Osteocyte (in vitro differentiated cells): Measurements from ENCODE around the gene DCAF15. TPM values are rescaled to one million over a fixed set of nuclear protein-coding genes. Genes with fewer than 3 reads are reported as not detected.
A peak's percentile ranks its signal among the peaks of the same experiment; 100 is the strongest.

Experiments used
- DNase-seq: peaks from one replicate; pipeline ENCODE4 v3.0.0; 2021; ENCODE audit warnings: mixed read lengths; ENCODE audit not compliant: unreplicated experiment; ENCODE audit errors: extremely low spot score
- H3K27ac Mint-ChIP-seq: one replicate; pipeline ENCODE4 v1.8.0; 2021; ENCODE audit warnings: mild to moderate bottlenecking, mixed read lengths; ENCODE audit not compliant: unreplicated experiment
- H3K27me3 Mint-ChIP-seq: one replicate; pipeline ENCODE4 v1.8.0; 2021; ENCODE audit warnings: mixed read lengths; ENCODE audit not compliant: unreplicated experiment
- H3K36me3 Mint-ChIP-seq: one replicate; pipeline ENCODE4 v1.8.0; 2021; ENCODE audit warnings: mixed read lengths; ENCODE audit not compliant: unreplicated experiment
- H3K4me1 Mint-ChIP-seq: one replicate; pipeline ENCODE4 v1.8.0; 2021; ENCODE audit warnings: mixed read lengths; ENCODE audit not compliant: unreplicated experiment
- H3K4me3 Mint-ChIP-seq: one replicate; pipeline ENCODE4 v1.8.0; 2021; ENCODE audit warnings: mild to moderate bottlenecking, moderate library complexity, mixed read lengths; ENCODE audit not compliant: unreplicated experiment
- H3K9me3 Mint-ChIP-seq: one replicate; pipeline ENCODE4 v1.8.0; 2021; ENCODE audit warnings: mixed read lengths; ENCODE audit not compliant: unreplicated experiment
- CTCF ChIP-seq: fragments of 200-600 bp; sonication (generic); IDR thresholded peaks from 2 replicates; pipeline ENCODE4 v1.5.0; 2021; ENCODE audit warnings: antibody characterized with exemption, mild to moderate bottlenecking, moderate library complexity
- total RNA-seq: library from RNA; stranded (reverse); gene quantifications from 2 replicates; pipeline ENCODE4 v1.2.1, GENCODE V29; 2021

The DCAF15 gene
- total RNA-seq, 1 donor from 2014 or later, result 29.3 TPM

DNA sequence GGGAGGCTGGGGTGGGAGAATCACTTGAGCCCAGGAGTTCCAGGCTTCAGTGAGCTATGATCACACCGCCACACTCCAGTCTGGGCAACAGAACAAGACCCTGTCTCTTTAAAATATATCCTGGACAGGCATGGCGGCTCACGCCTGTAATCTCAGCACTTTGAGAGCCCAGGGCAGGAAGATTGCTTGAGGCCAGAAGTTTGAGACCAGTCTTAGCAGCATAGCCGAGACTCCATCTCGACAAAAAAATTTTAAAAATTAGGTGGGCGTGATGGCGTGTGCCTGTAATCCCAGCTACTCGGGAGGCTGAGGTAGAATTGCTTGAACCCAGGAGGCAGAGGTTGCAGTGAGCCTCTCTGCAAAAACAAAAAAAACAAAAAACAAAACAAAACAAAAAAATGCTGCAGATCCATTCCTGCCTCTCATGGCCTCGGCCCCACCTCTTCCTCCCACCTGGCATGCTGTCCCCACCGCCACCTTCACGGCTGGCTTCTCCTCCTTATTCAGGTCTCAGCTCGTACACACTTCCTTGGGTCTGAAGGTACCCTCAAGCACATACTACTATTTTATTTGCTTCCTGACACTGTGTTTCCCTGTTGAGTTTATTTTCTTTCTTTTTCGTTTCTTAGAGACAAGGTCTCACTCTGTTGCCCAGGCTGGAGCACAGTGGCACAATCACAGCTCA is 48.5 kb downstream of the DCAF15 start:
- peaks cover 14% of the 10 kb centered on the region for H3K4me1 Mint-ChIP-seq
- H3K4me3 Mint-ChIP-seq, result no peak overlapping the region
- no peak for TF ChIP-seq CTCF
- no peak for DNase-seq
- H3K27ac Mint-ChIP-seq, result no peak overlapping the region
- H3K36me3 Mint-ChIP-seq, result no peaks in the 10 kb centered on the region
- no peaks in the 10 kb centered on the region for H3K9me3 Mint-ChIP-seq
- no peaks in the 10 kb centered on the region for H3K27me3 Mint-ChIP-seq

DNA sequence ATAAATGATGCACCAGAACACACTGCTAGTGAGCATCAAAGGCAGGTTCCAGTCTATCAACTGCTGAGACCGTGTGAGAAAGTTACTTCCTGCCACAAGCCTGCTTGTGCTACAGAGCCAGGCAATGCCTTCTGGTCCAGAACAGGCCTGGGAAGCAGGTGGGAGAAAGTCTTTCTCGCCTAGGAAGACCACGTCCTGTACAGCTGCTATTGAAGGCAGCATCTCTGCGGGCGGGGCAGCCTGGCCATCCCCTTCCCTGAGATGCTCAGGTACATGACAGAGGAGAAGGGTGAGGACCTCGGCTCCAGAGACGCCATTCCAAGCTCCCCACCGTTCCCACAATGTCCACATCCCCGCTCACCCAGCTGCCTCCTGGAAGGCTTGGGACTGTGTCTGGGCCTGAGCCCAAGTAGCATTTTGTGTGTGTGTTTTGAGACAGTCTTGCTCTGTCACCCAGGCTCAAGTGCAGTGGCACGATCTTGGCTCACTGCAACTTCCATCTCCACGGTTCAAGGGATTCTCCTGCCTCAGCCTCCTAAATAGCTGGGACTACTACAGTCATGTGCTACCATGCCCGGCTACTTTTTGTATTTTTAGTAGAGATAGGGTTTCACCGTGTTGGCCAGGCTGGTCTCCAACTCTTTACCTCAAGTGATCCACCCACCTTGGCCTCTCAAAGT is 50.4 kb downstream of the DCAF15 start:
- Mint-ChIP-seq H3K4me1 (peaks cover 18% of the 10 kb centered on the region), H3K4me3 (no peak overlapping the region), H3K27ac (peak overlapping the region; percentile 84), H3K9me3 (no peaks in the 10 kb centered on the region), H3K36me3 (no peaks in the 10 kb centered on the region), H3K27me3 (no peaks in the 10 kb centered on the region)
- no peak for DNase-seq
- no peak for TF ChIP-seq CTCF

DNA sequence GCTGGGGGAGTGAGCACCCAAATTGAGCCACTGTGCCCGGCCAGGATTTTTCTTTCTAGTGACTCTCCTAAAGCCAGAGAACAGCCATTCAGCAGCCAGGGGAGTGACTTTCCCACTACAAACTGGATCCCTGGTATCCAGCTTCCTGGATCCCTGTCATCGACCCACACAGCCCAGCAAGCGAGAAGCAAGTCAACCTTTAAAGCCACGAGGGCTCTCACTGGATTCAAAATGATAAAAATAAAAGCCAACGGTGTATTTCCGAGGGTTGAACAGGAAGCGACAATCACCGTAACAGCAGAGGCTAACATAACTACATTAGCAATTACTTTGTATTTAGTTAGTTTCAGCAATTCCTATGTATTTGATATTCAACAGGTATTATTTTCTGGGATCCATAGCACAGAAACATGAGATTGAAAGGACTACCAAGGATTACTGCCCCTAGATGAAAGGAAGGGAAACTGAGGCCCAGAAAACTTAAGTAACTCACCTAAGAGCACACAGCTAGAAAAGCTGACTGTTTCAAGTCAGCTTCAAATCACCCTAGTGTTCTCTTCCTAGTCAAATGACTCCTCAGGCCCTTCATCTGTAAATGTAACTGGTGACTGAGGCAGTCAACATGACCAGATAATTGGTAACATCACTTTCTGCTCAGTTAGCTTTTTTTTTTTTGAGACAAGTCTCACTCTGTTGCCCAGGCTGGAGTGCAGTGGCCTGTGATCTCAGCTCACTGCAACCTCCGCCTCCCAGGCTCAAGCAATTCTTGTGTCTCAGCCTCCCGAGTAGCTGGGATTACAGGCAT is 51.1 kb downstream of the DCAF15 start:
- no peak overlapping the region for H3K4me3 Mint-ChIP-seq
- no peak for TF ChIP-seq CTCF
- H3K27ac Mint-ChIP-seq, result peak overlapping the region; percentile 84
- H3K36me3 Mint-ChIP-seq, result no peaks in the 10 kb centered on the region
- H3K4me1 Mint-ChIP-seq, result peaks cover 18% of the 10 kb centered on the region
- H3K9me3 Mint-ChIP-seq, result no peaks in the 10 kb centered on the region
- H3K27me3 Mint-ChIP-seq, result no peaks in the 10 kb centered on the region
- DNase-seq, result no peak

DNA sequence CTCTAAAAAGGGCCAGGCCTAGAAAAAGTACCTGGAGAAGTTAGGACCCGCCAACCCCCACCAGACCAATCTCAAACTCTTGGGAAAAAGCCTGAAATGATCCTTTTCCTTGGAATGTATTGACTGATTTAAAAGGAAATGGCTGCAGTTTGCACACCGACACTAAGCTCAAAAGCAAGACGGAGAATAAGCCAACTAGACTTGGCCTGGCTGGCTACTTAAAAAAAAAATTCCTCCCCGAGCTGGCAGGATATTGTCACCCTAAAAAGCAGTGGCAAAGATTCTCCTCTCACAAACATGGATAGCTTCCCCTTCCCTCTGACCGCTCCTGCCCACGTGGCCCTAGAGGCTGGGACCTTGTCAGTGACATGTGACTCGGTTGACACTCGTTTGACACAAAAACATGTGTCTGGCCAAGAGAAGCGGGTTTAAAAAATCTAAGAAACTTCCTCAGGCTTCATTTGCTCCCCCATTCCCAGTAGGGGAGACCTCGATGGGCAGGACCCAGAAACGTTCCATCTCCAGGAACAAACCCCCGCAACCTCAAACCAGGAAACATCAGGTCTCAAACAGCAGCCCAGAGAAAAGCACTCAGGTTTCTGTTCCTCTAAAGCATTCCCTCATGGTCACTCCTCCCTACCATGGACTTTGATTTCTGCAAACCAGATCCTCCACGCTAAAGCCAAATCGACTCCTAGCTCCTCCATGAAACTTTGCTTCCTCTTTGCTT is 52.5 kb downstream of the DCAF15 start:
- Mint-ChIP-seq H3K9me3 (no peaks in the 10 kb centered on the region), H3K27ac (peak overlapping the region; percentile 78), H3K4me1 (peaks cover 18% of the 10 kb centered on the region), H3K36me3 (no peaks in the 10 kb centered on the region), H3K4me3 (peak overlapping the region; percentile 60), H3K27me3 (no peaks in the 10 kb centered on the region)
- no peak for TF ChIP-seq CTCF
- no peak for DNase-seq
